OCI-LY7 (cell line): ENCODE results near the gene RFC1. TPM values are rescaled to one million over a fixed set of nuclear protein-coding genes. Genes with fewer than 3 reads are reported as not detected.
"Not testable (repeated sequence)": the region's sequence is repeated elsewhere in the genome, so short reads cannot be mapped to it uniquely, and the experiment has no call there.

ENCODE experiments used
- BruUV-seq: library from RNA; stranded (reverse); fragments of 400-500 nt; replicated peaks from 2 replicates; lab custom pipeline; 2021; lab: Mats Ljungman, UMichigan
- CTCF ChIA-PET: fragments of 300-600 bp; sonication (Branson Sonifier 250); formaldehyde crosslinking; loops from one replicate; lab custom pipeline; 2022; ENCODE audit warnings: antibody characterized with exemption; ENCODE audit not compliant: unreplicated experiment; lab: Charles Lee
- POLR2A ChIA-PET: fragments of 300-600 bp; sonication (Branson Sonifier 250); formaldehyde crosslinking; loops from one replicate; lab custom pipeline; 2022; ENCODE audit warnings: antibody characterized with exemption; lab: Charles Lee
- DNase-seq: peaks from one replicate; pipeline ENCODE4 v3.0.0-alpha.2; 2015; ENCODE audit warnings: low spot score
- H2AFZ ChIP-seq: fragments of 200-600 bp; sonication (generic), shearing (Covaris generic); 2 replicates; pipeline ENCODE4 v1.6.1; 2014; ENCODE audit warnings: mild to moderate bottlenecking, antibody characterized with exemption, low read length, moderate library complexity
- H3K27ac ChIP-seq: fragments of 200-600 bp; sonication (generic); 2 replicates; pipeline ENCODE4 v1.5.1; 2014; ENCODE audit warnings: mixed run types, low read depth, mild to moderate bottlenecking, moderate library complexity, low read length, inconsistent platforms; ENCODE audit not compliant: poor library complexity, severe bottlenecking
- H3K36me3 ChIP-seq: fragments of 200-600 bp; sonication (generic); 2 replicates; pipeline ENCODE4 v1.6.1; 2014; ENCODE audit warnings: mild to moderate bottlenecking, antibody characterized with exemption, low read length, moderate library complexity, mixed read lengths; ENCODE audit not compliant: insufficient read depth
- H3K4me1 ChIP-seq: fragments of 200-600 bp; sonication (generic); 2 replicates; pipeline ENCODE4 v1.5.1; 2014; ENCODE audit warnings: mild to moderate bottlenecking, low read length; ENCODE audit not compliant: insufficient read depth, poor library complexity, severe bottlenecking
- H3K4me2 ChIP-seq: fragments of 200-600 bp; sonication (generic); 2 replicates; pipeline ENCODE4 v1.6.1; 2014; ENCODE audit warnings: mild to moderate bottlenecking, low read length
- H3K4me3 ChIP-seq: fragments of 200-600 bp; sonication (generic); 2 replicates; pipeline ENCODE4 v1.5.1; 2014; ENCODE audit warnings: mild to moderate bottlenecking, low read depth, low read length; ENCODE audit not compliant: poor library complexity, severe bottlenecking
- H3K79me2 ChIP-seq: fragments of 200-600 bp; sonication (generic); 2 replicates; pipeline ENCODE4 v1.6.1; 2016; ENCODE audit warnings: low read depth, mild to moderate bottlenecking, low read length, moderate library complexity, mixed read lengths; ENCODE audit not compliant: insufficient read depth
- H3K9me2 ChIP-seq: fragments of 200-600 bp; sonication (generic); 2 replicates; pipeline ENCODE4 v1.6.1; 2016; ENCODE audit warnings: mild to moderate bottlenecking, low read length, mixed read lengths; ENCODE audit not compliant: insufficient read depth
- H3K9me3 ChIP-seq: fragments of 200-600 bp; sonication (generic); 2 replicates; pipeline ENCODE4 v1.6.1; 2014; ENCODE audit warnings: mild to moderate bottlenecking, mixed run types, low read length, mixed read lengths
- H4K20me1 ChIP-seq: fragments of 200-600 bp; sonication (generic); 2 replicates; pipeline ENCODE4 v1.6.1; 2014; ENCODE audit warnings: mild to moderate bottlenecking, antibody characterized with exemption, low read length, moderate library complexity, mixed read lengths; ENCODE audit not compliant: insufficient read depth
- EZH2phosphoT487 ChIP-seq: fragments of 200-600 bp; sonication (generic); IDR thresholded peaks from 2 replicates; pipeline ENCODE4 v1.6.1; 2018; ENCODE audit warnings: low read depth, borderline replicate concordance, mild to moderate bottlenecking, mixed run types, antibody characterized with exemption, low read length, moderate library complexity, mixed read lengths
- intact Hi-C: fragments of 100-400 bp; cut with micrococcal nuclease; formaldehyde crosslinking; loops from one replicate; pipeline ENCODE4 v1.10.0; 2022; ENCODE audit not compliant: unreplicated experiment
- total RNA-seq, 2 experiments: library from RNA; depleted of rRNA in 1 of 2; stranded (reverse); fragments of >200 nt in 1 of 2; shearing (Covaris generic) in 1 of 2; gene quantifications; 2 replicates each; pipeline ENCODE4 v1.2.3, GENCODE V29; 2014 to 2022
- TF ChIP-seq, protein P1 (sequence below): fragments of 200-600 bp; sonication (generic); conservative IDR thresholded peaks from 2 replicates; pipeline ENCODE4 v1.5.1; 2014; ENCODE audit warnings: mild to moderate bottlenecking, antibody characterized with exemption, low read length, moderate library complexity, mixed read lengths

Gene RFC1
- total RNA-seq, 2 experiments from 2014 or later: 72.7 to 129 TPM

DNA sequence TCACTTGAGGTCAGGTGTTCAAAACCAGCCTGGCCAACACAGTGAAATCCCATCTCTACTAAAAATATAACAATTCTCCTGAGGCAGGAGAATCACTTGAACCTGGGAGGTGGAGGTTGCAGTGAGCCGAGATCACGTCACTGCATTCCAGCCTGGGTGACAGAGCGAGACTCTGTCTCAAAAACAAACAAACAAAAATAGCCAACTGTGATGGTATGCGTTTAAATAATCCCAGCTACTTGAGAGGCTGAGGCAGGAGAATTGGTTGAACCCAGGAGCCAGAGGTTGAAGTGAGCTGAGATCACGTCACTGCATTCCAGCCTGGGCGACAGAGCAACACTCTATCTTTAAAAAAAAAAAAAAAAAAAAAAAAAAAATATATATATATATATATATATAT, 35.5 kb upstream of the RFC1 start:
- BruUV-seq, H3K27ac ChIP-seq, H3K79me2 ChIP-seq, H4K20me1 ChIP-seq, H3K4me1 ChIP-seq, H3K36me3 ChIP-seq, H3K9me2 ChIP-seq, H3K9me3 ChIP-seq, H2AFZ ChIP-seq, H3K4me3 ChIP-seq, CTCF ChIA-PET, H3K4me2 ChIP-seq, intact Hi-C loops, DNase-seq: not testable (repeated sequence)
- POLR2A ChIA-PET: interaction anchor here (0.5 kb wide), 1 partner anchor 466 kb away, joined by 5 read pairs; no protein-coding TSS in a partner anchor

DNA sequence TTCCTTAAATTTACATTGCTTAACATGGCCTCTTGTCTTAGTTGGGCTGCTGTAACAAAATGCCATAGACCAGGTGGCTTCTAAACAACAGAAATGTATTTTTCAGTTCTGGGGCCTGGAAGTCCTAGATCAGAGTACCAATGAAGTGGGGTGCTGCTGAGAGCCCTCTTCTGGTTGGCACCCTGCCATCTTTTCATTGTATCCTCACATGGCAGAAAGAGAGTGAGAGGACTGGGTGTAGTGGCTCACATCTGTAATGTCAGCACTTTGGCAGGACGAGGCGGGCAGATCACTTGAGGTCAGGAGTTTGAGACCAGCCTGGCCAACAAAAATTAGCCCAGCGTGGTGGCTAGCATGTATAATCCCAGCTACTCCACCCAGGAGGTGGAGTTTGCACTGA, 28.5 kb upstream of the RFC1 start:
- Histone ChIP-seq H3K9me3 (no peaks in the 10 kb centered on the region), H3K9me2 (no peaks in the 10 kb centered on the region), H3K27ac (no peak overlapping the region), H3K79me2 (no peaks in the 10 kb centered on the region), H2AFZ (no peak overlapping the region), H3K4me2 (no peak overlapping the region), H3K4me1 (no peaks in the 10 kb centered on the region), H3K4me3 (no peak overlapping the region), H3K36me3 (no peaks in the 10 kb centered on the region), H4K20me1 (no peaks in the 10 kb centered on the region)
- no peak for DNase-seq
- no peak for TF ChIP-seq EZH2phosphoT487
- TF ChIP-seq, protein P1, sequence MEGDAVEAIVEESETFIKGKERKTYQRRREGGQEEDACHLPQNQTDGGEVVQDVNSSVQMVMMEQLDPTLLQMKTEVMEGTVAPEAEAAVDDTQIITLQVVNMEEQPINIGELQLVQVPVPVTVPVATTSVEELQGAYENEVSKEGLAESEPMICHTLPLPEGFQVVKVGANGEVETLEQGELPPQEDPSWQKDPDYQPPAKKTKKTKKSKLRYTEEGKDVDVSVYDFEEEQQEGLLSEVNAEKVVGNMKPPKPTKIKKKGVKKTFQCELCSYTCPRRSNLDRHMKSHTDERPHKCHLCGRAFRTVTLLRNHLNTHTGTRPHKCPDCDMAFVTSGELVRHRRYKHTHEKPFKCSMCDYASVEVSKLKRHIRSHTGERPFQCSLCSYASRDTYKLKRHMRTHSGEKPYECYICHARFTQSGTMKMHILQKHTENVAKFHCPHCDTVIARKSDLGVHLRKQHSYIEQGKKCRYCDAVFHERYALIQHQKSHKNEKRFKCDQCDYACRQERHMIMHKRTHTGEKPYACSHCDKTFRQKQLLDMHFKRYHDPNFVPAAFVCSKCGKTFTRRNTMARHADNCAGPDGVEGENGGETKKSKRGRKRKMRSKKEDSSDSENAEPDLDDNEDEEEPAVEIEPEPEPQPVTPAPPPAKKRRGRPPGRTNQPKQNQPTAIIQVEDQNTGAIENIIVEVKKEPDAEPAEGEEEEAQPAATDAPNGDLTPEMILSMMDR: no peak
- ChIA-PET POLR2A (interaction anchor here (0.7 to 1.0 kb wide), 2 partner anchors 14 to 633 kb away, joined by 3 to 5 read pairs; no protein-coding TSS in a partner anchor), CTCF (no interaction called here)
- intact Hi-C loops: no loop called here
- BruUV-seq: no TSS peak

DNA sequence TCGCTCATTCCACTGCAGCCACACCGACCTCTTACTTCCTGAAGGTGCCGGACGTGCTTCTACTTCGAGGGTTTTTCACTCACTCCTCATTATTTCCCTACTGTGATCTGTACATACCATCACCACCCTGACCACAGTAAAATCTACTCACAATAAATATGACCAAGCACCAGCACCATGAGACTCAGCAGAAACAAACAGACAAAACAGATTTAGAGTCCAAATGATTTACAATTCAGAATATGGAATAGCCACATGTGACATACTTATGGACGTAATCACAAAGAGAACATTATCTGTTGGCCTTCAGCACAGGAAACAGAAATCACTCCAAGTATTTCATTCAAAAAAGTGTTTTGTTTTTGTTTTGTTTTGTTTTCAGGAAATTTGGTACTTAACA, 24.4 kb upstream of the RFC1 start:
- CTCF ChIA-PET: no interaction called here
- Histone ChIP-seq H3K4me3 (no peak overlapping the region), H4K20me1 (no peaks in the 10 kb centered on the region), H3K79me2 (no peaks in the 10 kb centered on the region), H3K4me1 (no peaks in the 10 kb centered on the region), H3K36me3 (no peaks in the 10 kb centered on the region), H3K9me3 (no peaks in the 10 kb centered on the region), H3K4me2 (no peak overlapping the region), H3K27ac (no peak overlapping the region), H3K9me2 (no peaks in the 10 kb centered on the region), H2AFZ (no peak overlapping the region)
- intact Hi-C loops: no loop called here
- TF ChIP-seq, protein P1: no peak
- TF ChIP-seq EZH2phosphoT487: no peak
- BruUV-seq: no TSS peak
- POLR2A ChIA-PET: no interaction called here
- DNase-seq: no peak
